Ishikawa (cell line): ENCODE results near the gene ADCY10.

Source experiments
- CEBPB ChIP-seq: IDR thresholded peaks from 2 replicates; pipeline ENCODE4 v1.6.1; 2012
- CREB1 ChIP-seq: IDR thresholded peaks from 2 replicates; pipeline ENCODE4 v1.6.1; 2012; ENCODE audit warnings: low read depth
- EGR1 ChIP-seq: IDR thresholded peaks from 2 replicates; pipeline ENCODE4 v1.6.1; 2012
- EP300 ChIP-seq: IDR thresholded peaks from 2 replicates; pipeline ENCODE4 v1.6.1; 2012; ENCODE audit warnings: borderline replicate concordance
- NFIC ChIP-seq: IDR thresholded peaks from 2 replicates; pipeline ENCODE4 v1.6.1; 2012
- RAD21 ChIP-seq: IDR thresholded peaks from 2 replicates; pipeline ENCODE4 v1.6.1; 2012; ENCODE audit warnings: low read depth
- TAF1 ChIP-seq: IDR thresholded peaks from 2 replicates; pipeline ENCODE4 v1.6.1; 2012; ENCODE audit warnings: low read depth, mild to moderate bottlenecking
- TCF12 ChIP-seq: IDR thresholded peaks from 2 replicates; pipeline ENCODE4 v1.6.1; 2012; ENCODE audit warnings: low read depth
- TEAD4 ChIP-seq: IDR thresholded peaks from 2 replicates; pipeline ENCODE4 v1.6.1; 2012
- ZBTB7A ChIP-seq: IDR thresholded peaks from 2 replicates; pipeline ENCODE4 v1.6.1; 2012; ENCODE audit warnings: low read depth
- TF ChIP-seq, protein P1 (sequence below): IDR thresholded peaks from 2 replicates; pipeline ENCODE4 v1.6.1; 2012
- TF ChIP-seq, protein P2 (sequence below): IDR thresholded peaks from 2 replicates; pipeline ENCODE4 v1.6.1; 2012; ENCODE audit warnings: low read depth, mild to moderate bottlenecking
- TF ChIP-seq, protein P3 (sequence below): IDR thresholded peaks from 2 replicates; pipeline ENCODE4 v1.6.1; 2012

DNA sequence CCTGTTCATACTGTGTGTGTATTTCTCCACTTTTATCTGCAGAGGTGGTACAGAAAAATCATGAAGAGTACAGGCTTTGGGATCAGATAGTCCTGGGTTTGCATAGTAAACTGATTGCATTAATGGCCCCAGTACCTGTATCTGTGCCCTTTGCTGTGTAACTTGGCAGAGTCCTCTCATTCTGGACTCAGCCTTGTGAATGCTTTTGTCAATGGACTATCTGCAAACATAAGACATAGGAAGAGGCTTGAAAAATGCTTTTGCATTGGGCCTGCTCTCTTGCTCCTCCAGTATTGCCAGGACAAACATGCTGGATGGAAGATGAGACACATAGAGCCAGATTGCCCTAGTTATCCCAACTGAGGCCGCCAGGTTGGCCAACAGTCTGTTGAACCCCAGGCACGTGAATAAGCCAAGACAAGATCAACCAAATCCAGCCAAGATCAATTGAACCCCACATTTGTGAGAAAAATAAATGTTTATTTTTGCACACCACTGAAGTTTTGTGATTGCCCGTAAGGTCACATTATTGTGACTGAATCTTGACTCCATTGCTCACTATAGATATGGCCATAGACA, 37.2 kb downstream of the ADCY10 start:
- TF ChIP-seq CREB1 (no peak), CEBPB (no peak), NFIC (no peak), TCF12 (no peak), RAD21 (no peak), TAF1 (no peak), EP300 (no peak), TEAD4 (no peak), EGR1 (no peak), ZBTB7A (no peak)
- TF ChIP-seq, protein P1, sequence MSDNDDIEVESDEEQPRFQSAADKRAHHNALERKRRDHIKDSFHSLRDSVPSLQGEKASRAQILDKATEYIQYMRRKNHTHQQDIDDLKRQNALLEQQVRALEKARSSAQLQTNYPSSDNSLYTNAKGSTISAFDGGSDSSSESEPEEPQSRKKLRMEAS, result no peak
- TF ChIP-seq, protein P2, sequence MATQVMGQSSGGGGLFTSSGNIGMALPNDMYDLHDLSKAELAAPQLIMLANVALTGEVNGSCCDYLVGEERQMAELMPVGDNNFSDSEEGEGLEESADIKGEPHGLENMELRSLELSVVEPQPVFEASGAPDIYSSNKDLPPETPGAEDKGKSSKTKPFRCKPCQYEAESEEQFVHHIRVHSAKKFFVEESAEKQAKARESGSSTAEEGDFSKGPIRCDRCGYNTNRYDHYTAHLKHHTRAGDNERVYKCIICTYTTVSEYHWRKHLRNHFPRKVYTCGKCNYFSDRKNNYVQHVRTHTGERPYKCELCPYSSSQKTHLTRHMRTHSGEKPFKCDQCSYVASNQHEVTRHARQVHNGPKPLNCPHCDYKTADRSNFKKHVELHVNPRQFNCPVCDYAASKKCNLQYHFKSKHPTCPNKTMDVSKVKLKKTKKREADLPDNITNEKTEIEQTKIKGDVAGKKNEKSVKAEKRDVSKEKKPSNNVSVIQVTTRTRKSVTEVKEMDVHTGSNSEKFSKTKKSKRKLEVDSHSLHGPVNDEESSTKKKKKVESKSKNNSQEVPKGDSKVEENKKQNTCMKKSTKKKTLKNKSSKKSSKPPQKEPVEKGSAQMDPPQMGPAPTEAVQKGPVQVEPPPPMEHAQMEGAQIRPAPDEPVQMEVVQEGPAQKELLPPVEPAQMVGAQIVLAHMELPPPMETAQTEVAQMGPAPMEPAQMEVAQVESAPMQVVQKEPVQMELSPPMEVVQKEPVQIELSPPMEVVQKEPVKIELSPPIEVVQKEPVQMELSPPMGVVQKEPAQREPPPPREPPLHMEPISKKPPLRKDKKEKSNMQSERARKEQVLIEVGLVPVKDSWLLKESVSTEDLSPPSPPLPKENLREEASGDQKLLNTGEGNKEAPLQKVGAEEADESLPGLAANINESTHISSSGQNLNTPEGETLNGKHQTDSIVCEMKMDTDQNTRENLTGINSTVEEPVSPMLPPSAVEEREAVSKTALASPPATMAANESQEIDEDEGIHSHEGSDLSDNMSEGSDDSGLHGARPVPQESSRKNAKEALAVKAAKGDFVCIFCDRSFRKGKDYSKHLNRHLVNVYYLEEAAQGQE, result no peak
- TF ChIP-seq, protein P3, sequence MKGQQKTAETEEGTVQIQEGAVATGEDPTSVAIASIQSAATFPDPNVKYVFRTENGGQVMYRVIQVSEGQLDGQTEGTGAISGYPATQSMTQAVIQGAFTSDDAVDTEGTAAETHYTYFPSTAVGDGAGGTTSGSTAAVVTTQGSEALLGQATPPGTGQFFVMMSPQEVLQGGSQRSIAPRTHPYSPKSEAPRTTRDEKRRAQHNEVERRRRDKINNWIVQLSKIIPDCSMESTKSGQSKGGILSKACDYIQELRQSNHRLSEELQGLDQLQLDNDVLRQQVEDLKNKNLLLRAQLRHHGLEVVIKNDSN, result no peak
